Measurements from ENCODE around the gene PALLD.
"Not testable (repeated sequence)": the region's sequence is repeated elsewhere in the genome, so short reads cannot be mapped to it uniquely, and the experiment has no call there.

The PALLD gene

DNA sequence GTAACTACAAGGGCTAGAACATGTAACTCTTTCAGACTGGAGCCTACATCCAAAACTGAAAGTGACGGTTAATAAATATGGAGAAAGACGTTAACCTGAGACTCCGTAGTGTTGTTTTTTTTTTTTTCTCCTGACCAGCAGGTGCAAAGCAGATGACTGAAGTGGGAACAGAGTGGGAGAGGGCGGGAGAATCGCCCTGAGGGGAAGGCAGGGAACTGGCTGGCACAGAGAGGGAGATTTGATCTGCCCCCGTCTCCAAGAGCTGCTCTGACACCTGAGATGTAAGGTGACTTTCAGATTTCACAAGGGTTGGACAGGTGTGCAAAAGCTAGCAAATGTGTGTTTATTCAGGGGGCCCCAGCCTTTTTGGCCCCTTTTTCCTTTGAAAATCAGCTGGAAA lies 180.2 kb downstream of the PALLD start:
- no peak for DNase-seq (ENCODE audit: low spot score)

DNA sequence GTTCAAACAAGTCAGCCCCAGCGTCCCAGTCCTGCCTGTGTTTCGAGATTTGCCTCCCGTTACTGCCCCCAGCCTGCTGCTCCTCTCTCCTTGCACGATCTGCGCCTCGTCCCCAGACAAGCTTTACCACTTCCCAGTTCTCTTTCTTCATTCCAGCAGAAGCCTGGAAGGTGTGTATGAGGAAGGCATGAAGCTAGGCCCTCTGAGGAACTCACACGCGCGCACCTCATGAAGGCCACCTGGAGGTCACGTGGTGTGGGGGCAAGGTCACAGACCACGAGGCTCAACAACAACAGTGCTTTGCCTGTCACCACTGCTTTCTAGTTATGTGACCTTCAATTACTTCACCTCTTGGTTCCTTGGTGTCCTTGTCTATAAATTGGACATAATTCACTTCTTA lies 181.0 kb downstream of the PALLD start:
- no peak for DNase-seq (ENCODE audit: low spot score)

DNA sequence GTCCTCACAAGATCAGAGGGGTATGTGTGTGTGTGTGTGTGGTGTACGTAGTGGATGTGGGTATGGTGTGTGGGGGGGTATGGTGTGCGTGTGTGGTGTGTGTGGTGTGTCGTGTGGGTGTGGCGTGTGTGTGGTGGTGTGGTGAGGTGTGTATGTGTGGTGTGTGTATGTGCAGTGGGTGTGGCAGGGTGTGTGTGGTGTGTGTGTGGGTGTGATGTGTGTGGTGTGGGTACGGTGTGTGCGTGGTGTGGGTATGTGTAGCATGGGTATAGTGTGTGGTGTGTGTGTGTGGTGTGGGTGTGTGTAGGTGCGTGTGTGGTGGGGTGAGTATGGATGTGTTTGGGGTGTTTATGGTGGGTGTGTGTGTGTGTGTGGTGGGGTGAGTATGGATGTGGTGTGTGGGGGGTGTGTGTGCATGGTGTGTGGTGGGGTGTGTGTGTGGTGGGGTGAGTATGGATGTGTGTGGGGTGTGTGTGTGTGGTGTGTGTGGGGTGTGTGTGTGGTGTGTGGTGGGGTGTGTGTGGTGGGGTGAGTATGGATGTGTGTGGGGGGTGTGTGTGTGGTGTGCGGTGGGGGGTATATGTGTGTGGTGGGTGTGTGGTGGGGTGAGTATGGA lies 182.0 kb downstream of the PALLD start:
- no peak for DNase-seq (ENCODE audit: low spot score)

DNA sequence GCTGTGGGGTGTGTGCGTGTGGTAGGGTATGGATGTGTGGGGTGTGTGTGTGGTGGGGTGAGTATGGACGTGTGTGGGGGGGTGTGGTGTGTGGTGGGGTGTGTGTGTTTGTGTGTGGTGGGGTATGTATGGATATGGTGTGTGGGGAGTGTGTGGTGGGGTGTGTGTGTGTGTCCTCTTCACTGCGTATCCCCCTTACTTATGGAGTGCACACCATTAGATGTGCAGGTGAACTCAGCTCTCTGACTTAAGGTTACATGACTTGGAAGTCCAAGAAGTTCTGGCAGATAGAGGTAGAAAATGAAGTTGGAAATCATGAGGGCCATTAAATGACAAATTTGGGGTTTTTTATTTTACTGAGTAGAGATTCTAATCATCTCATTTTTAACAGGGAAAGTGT lies 182.5 kb downstream of the PALLD start:
- DNase-seq (ENCODE audit: low spot score), result no peak

DNA sequence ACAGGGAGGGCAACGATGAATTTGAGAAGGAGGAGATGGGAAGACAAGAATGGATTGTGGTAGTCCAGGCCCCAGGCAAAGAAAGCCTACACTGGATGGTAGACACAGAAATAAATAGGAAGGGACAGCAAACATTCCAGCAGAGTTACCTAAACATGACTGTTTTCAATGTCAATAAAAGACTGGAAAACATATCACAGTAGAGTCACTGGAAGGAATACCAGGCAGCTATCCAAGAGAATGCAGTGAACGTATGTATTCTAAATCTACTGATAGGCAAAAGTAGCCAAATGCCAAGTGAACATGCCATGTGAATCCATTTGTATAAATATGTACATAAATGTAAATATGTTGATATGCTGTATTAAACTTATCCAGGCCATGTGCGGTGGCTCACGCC lies 183.0 kb downstream of the PALLD start:
- no peak for DNase-seq (ENCODE audit: low spot score)

DNA sequence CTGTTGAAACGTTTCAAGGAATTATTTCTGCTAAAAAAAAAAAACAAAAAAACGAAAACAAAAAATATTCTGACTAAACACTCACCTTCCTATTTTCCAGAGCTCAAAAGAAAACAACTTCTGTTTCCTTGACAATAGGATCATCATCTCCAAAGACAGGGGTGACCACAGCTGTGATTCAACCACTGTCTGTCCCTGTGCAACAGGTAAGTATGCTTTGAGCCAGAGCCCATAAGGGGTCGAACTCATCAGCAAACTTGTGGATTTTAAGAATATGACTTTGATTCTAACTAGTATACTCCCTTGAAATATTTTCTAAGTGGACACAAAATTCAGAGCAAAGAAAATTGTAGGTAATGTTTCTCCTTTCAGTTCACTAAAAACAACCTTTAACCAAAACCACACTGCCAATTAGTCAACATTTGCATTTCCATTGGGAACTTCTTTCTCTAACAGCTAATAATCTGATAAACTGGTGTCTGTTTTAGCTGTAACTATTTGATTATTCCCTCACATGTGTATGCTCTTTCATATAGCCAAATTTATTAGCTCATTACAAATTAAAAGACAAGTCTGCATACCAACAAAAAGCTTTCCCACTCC lies 186.1 kb downstream of the PALLD start:
- DNase-seq (ENCODE audit: low spot score), result no peak

DNA sequence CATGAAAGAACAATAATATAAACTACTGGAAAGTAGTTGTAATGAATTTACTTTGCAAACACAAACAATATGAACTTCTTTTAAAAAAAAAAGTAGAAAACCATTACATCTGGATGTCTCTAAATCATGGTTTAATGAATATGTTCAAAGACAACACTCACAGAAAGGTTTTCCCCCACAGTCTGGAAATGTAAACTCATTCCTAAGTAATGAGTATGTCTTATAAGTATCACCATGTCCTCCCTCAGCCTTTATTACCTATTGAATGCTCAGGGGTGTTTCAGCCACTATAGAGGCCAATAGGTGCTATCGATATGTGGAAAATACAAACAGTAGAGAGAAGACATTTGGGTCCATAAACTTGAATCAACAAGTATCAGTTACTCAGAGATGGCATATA lies 186.7 kb downstream of the PALLD start:
- DNase-seq (ENCODE audit: low spot score), result no peak

DNA sequence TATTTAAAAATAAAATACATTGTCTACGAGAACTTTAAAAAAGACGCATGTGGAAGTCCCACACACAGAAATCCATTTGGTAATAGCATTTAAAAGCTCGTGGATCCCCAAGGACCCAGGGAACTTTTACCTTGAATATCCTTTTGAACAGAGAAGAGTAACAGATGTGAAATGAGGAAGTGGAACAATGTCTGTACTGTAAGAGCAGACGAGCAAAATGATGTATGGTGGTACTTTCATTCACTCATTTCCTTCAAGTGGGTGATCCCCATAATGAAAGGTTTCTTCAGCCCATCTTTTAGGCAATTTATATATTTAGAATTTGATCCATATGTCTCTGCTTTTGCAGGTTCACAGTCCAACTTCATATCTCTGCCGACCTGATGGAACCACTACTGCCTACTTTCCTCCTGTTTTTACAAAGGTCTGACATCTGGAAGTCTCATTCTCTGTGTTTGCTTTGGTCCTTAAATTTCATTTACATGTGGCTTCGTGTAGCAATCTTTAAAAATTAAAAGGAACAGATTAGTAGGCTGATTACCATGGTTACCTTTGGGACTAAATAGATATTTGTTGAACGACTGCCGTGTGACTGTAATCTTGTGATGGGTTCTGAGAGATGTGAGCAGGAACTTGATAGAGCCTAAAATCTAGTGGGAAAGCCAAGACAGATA lies 188.4 kb downstream of the PALLD start:
- DNase-seq (ENCODE audit: low spot score), result no peak

DNA sequence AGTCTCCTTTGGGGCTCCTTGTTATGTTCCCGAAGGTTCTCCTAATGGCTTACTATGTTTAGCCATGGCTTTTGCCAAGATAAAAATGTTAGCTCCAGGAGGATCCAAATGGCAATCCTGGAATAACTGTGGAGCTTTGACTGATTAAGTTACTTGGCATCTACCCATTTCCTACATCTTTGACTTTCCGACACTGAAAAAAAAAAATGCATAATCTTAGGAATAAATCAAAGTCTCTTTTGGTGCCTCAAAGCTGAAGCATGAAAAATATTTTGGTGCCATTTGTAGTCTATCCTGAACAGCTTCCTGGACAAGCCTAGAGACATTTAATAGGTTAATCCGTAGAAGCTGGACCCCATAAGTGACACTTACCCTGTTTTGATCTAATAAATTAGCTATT lies 191.7 kb downstream of the PALLD start:
- DNase-seq (ENCODE audit: low spot score), result no peak

DNA sequence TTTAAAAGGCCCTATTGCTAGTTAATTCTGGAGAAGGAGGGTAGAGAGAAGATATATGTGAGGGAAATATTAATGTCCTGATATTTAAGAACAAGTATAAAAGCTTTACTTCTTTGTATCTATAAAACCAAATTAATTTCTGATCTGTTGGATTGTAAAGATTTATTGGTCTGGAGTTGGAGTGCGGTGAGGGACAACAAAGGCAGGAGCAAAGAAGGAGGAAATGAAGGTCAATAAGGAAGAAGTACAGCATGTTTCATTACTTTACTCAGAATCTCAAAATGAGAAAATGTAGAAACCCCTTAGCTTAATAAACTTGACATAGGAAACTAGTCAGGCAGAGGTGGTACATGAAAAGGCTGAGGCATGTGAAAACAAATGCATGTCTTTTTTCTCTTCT lies 192.9 kb downstream of the PALLD start:
- no peak for DNase-seq (ENCODE audit: low spot score)

DNA sequence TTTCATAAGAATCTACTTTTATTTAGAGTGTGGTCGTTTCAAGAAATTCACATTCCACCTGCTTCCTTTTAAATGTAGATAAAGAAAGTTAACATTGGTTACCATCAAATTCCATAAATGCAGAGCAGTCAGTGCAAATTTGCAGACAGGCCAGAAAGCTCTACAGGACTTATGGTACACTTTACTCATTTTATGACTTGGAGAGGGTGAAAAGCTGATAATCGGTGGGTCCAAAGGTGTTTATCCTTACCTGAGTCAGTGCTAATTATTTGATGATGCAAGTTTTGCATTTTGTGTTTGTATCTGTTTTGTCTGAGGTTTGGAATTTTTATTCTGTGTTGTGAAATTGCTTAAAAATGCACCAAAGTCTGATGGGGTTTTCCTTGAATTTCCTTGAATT lies 193.3 kb downstream of the PALLD start:
- DNase-seq (ENCODE audit: low spot score), result no peak

DNA sequence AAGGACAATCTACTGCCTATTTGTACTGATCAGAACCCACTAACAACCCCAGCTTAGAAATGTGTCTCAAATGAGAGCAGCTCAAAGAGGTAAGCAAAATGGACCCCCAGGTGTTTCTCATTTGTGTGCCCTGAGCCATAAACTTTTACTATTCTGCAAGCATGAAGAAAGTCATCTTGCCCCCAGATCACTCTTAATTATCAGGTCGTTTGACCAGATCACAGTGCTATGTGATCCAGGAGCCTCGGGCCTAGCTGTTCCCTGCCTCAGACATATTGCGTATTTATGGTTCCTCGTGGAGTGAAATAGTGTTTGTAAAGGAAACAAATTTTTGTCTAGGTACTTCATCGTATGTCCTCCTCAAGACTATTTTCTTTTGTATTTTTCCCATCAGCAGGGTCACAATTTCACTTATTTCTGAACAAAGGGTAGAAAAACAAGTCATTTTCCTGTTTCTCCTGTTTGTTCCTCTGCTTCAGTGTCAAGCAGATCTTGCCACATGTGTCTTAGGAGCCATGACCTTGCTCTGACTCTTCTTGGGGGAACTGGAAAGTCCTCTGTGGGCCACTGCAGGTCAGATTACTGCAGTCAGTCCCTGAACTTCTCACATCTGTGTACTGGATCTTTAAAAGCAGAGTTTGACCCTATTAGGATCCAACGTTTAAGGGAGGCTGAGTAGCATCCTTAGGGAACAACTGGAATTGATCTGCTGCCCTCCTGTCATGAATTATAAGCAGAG lies 194.9 kb downstream of the PALLD start:
- DNase-seq (ENCODE audit: low spot score), result no peak

DNA sequence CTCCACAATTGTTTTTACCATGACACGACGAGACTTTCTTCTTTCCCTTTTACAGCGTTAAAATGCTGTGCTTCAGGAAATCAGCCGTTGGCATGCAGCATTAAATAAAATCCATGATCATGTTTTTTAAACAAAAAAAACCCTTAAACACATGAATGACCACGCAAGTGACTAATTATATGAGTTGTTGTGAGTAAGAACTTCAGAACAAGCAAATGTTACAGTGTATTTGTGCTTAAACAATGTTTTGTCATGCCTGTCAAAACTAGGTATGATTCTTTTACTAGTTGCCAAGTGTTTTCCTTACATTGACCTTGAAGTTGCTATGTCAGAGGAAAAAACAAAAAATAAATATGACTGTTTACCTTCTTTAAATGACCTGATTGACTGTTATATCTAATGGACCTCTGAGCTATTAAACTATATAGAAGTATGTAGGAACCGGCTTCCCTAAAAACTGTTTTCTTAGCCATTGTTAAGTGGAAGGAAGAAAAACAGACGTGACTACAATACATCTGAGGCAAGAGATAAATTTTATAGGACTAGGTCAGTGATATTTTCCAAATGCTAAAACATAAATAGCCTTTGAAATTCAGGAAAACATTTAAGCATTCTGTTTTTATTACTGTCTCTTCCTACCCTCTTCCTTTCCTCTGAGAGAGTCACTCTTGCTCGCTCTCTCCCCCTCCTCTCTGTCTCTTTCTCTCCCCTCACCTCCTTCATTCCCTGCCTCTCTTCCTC lies 197.1 kb downstream of the PALLD start:
- DNase-seq (ENCODE audit: low spot score), result no peak

DNA sequence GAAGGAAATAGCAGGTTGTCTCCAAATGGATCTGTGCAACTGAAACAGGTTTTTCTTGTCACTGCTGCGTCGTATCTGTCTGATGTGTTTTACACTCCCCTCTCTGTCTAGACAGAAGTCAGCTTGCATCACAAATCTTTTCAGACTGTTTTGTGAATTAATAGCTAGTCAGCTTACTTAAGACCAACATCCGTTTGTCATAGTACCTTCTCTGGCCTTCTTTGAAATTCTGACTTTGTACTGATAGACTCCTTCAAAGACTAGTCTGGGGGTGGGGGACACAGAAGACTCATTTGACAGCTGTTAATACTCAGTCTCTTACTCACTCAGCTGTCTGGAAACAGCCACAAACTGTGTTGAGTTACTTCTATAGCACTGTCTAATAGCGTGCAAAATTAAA lies 197.8 kb downstream of the PALLD start:
- DNase-seq (ENCODE audit: low spot score), result no peak

DNA sequence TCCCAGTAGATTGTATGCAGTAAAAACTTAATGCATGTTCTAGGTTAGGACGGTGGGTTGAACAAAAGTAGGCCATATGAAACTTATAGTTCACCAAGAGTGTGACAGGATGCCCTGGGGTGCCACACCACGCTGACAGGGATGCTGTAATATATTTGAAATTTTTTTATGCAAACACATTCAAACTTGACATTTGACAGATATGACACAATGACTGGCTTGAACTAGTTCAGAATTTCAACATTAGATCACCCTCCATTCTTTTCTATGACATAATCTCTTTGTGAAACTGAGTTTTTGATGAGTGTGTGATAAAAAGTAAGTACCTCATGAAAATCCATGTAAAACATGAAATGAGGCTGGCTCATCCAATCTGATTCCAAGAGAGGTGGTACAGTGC lies 198.4 kb downstream of the PALLD start:
- no peak for DNase-seq (ENCODE audit: low spot score)

DNA sequence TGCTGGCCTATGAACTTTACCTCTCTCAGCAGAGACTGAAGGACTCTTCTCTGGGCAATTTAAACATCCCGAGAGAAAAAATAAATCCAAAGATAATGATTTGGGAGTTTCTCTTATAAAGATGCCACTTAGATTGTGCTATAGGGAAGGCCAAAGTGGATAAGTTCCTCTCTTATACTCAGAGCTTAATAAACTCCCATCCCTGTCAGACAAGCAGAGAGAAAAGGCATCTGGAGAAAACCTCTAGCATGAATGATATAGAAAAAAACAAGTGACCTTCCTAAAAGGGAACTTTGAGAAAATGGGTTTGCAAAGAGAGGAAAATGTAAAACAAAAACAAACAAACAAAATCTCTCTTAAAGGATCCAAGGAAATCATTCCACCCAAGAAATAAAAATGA lies 199.4 kb downstream of the PALLD start:
- no peak for DNase-seq (ENCODE audit: low spot score)

DNA sequence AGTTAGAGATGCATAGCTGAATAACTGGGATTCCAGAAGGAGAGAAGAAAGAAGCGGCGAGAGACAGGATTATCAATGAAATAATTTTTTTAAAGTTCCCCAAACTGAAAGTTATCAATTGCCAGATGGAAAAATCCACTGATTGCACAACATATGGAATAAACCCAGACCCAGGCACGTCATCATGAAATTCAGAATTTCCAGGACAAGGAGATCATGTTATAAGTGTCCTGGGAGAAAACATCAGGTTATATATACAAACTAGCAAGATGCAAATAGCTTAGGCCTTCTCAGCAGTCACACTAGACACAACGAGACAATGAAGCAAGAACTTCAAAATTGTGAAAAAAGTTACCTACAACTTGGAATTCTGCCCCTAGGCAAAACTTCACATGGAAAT lies 200.0 kb downstream of the PALLD start:
- DNase-seq (ENCODE audit: low spot score), result no peak

DNA sequence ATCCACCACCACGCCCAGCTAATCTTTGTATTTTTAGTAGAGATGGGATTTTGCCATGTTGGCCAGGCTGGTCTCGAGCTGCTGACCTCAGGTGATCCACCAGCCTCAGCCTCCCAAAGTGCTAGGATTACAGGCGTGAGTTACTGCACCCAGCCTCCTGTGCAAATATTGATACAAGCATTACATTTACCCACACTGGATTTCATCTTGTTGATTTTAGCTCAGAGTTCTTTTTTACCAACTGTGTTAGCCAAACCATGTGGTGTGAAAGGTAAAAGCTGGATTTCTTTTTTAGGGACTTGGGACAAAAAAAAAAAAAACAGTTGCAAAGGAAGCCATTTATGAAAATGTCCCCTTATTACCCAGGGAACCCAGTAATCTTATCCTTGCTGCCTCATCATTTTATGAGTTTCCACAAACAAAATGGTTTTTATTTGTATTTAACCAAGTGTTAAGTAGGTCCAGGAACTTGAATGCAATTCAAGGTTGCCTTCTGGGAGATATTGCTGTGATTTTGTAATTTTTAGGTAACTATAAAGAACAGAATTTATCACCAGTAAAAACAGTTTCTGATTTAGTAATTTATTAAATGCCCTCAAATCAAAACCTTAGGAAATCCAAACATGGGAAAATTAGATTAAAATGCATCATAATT lies 202.5 kb downstream of the PALLD start:
- no peak for DNase-seq (ENCODE audit: low spot score)

DNA sequence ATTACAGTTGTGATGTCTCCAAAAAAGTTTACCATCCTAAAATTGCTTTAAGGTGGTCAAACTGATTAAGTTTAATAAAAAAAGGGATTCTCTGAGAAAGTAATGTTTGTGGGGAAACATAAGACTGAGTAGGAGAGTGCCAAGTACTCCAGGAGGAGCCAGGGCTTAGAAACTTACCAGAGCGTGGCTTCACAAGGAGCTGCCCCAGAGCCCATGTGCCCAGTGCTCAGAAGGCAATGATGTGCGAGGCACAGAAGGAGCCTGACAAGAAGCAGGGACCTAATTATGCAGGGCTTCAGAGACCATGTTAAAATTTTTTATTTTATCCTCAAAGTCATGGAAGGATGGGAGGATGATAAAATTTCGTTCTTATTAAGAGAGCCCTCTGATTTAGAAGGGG lies 204.2 kb downstream of the PALLD start:
- no peak for DNase-seq (ENCODE audit: low spot score)

DNA sequence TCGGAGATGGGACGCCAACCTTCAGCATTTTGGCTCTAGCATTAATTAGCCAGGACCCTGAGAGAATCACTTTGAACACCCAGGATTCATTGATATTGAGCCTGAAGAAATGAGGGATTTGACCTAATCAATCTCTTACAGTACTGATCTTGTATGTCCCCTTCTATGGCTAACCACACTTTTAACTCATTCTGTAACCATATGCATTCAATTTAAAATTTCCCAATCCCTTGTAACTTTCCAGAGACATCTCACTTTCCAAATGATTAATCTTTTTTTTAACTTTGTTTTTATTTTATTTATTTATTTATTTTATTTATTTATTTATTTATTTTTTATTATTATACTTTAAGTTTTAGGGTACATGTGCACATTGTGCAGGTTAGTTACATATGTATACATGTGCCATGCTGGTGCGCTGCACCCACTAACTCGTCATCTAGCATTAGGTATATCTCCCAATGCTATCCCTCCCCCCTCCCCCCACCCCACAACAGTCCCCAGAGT lies 205.8 kb downstream of the PALLD start:
- DNase-seq (ENCODE audit: low spot score), result not testable (repeated sequence)

DNA sequence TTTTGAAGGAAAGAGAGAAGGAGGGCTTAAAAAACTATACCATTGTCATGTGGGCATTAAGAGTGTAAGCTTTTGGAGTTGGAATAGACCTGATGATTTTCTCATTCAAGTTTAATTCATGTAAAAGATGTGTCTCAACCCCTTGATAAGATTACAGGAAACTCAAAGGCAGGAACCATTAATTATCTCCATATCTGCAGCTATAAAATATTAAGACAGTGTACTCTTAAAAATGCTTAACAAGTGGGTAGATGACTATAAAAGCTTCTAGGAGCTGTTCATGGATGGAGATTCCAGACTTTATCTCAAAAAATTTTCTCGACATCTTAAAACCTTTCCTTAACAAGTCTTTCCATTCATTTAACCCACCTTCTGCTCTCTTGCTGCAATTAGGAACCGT lies 208.3 kb downstream of the PALLD start:
- no peak for DNase-seq (ENCODE audit: low spot score)

DNA sequence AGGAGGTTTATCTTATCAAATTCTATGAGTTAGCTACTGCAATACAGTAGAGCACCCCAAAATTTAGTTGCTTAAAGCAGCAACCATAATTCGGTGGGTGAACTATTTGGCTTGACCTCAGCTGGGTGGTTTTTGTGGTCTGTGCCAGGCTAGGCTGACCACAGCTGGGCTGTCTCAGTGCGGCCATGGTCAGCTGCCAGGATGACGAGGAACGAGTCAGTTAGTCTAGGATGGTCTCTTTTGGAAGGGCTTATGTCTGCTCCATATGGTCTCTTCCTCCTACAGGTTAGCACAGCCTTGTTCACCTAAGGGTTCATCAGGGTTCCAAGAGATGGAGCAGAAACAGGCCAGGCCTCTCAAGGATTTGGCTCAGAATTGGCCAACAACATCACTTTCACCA lies 210.4 kb downstream of the PALLD start:
- no peak for DNase-seq (ENCODE audit: low spot score)
